Measurements from ENCODE around the gene RSF1.

GRCh38 chr11:77791301-77791700 lies 29.2 kb downstream of the RSF1 start:
- no peak for TF ChIP-seq CTCF (IDR thresholded peaks at IDR 0.05)
- no peak for TF ChIP-seq POLR2A (IDR thresholded peaks at IDR 0.05)

All from stomach (tissue), 4 donors.